OCI-LY7 (cell line): ENCODE results near the gene CAND1. TPM values are rescaled to one million over a fixed set of nuclear protein-coding genes. Genes with fewer than 3 reads are reported as not detected.

ENCODE experiments used
- BruUV-seq: library from RNA; stranded (reverse); fragments of 400-500 nt; replicated peaks from 2 replicates; lab custom pipeline; 2021; lab: Mats Ljungman, UMichigan
- CTCF ChIA-PET: fragments of 300-600 bp; sonication (Branson Sonifier 250); formaldehyde crosslinking; loops from one replicate; lab custom pipeline; 2022; ENCODE audit warnings: antibody characterized with exemption; ENCODE audit not compliant: unreplicated experiment; lab: Charles Lee
- POLR2A ChIA-PET: fragments of 300-600 bp; sonication (Branson Sonifier 250); formaldehyde crosslinking; loops from one replicate; lab custom pipeline; 2022; ENCODE audit warnings: antibody characterized with exemption; lab: Charles Lee
- DNase-seq: peaks from one replicate; pipeline ENCODE4 v3.0.0-alpha.2; 2015; ENCODE audit warnings: low spot score
- H2AFZ ChIP-seq: fragments of 200-600 bp; sonication (generic), shearing (Covaris generic); 2 replicates; pipeline ENCODE4 v1.6.1; 2014; ENCODE audit warnings: mild to moderate bottlenecking, antibody characterized with exemption, low read length, moderate library complexity
- H3K27ac ChIP-seq: fragments of 200-600 bp; sonication (generic); 2 replicates; pipeline ENCODE4 v1.5.1; 2014; ENCODE audit warnings: mixed run types, low read depth, mild to moderate bottlenecking, moderate library complexity, low read length, inconsistent platforms; ENCODE audit not compliant: poor library complexity, severe bottlenecking
- H3K36me3 ChIP-seq: fragments of 200-600 bp; sonication (generic); 2 replicates; pipeline ENCODE4 v1.6.1; 2014; ENCODE audit warnings: mild to moderate bottlenecking, antibody characterized with exemption, low read length, moderate library complexity, mixed read lengths; ENCODE audit not compliant: insufficient read depth
- H3K4me1 ChIP-seq: fragments of 200-600 bp; sonication (generic); 2 replicates; pipeline ENCODE4 v1.5.1; 2014; ENCODE audit warnings: mild to moderate bottlenecking, low read length; ENCODE audit not compliant: insufficient read depth, poor library complexity, severe bottlenecking
- H3K4me2 ChIP-seq: fragments of 200-600 bp; sonication (generic); 2 replicates; pipeline ENCODE4 v1.6.1; 2014; ENCODE audit warnings: mild to moderate bottlenecking, low read length
- H3K4me3 ChIP-seq: fragments of 200-600 bp; sonication (generic); 2 replicates; pipeline ENCODE4 v1.5.1; 2014; ENCODE audit warnings: mild to moderate bottlenecking, low read depth, low read length; ENCODE audit not compliant: poor library complexity, severe bottlenecking
- H3K79me2 ChIP-seq: fragments of 200-600 bp; sonication (generic); 2 replicates; pipeline ENCODE4 v1.6.1; 2016; ENCODE audit warnings: low read depth, mild to moderate bottlenecking, low read length, moderate library complexity, mixed read lengths; ENCODE audit not compliant: insufficient read depth
- H3K9me2 ChIP-seq: fragments of 200-600 bp; sonication (generic); 2 replicates; pipeline ENCODE4 v1.6.1; 2016; ENCODE audit warnings: mild to moderate bottlenecking, low read length, mixed read lengths; ENCODE audit not compliant: insufficient read depth
- H3K9me3 ChIP-seq: fragments of 200-600 bp; sonication (generic); 2 replicates; pipeline ENCODE4 v1.6.1; 2014; ENCODE audit warnings: mild to moderate bottlenecking, mixed run types, low read length, mixed read lengths
- H4K20me1 ChIP-seq: fragments of 200-600 bp; sonication (generic); 2 replicates; pipeline ENCODE4 v1.6.1; 2014; ENCODE audit warnings: mild to moderate bottlenecking, antibody characterized with exemption, low read length, moderate library complexity, mixed read lengths; ENCODE audit not compliant: insufficient read depth
- CTCF ChIP-seq: fragments of 200-600 bp; sonication (generic); conservative IDR thresholded peaks from 2 replicates; pipeline ENCODE4 v1.5.1; 2014; ENCODE audit warnings: mild to moderate bottlenecking, antibody characterized with exemption, low read length, moderate library complexity, mixed read lengths
- EZH2phosphoT487 ChIP-seq: fragments of 200-600 bp; sonication (generic); IDR thresholded peaks from 2 replicates; pipeline ENCODE4 v1.6.1; 2018; ENCODE audit warnings: low read depth, borderline replicate concordance, mild to moderate bottlenecking, mixed run types, antibody characterized with exemption, low read length, moderate library complexity, mixed read lengths
- intact Hi-C: fragments of 100-400 bp; cut with micrococcal nuclease; formaldehyde crosslinking; loops from one replicate; pipeline ENCODE4 v1.10.0; 2022; ENCODE audit not compliant: unreplicated experiment
- total RNA-seq, 2 experiments: library from RNA; depleted of rRNA in 1 of 2; stranded (reverse); fragments of >200 nt in 1 of 2; shearing (Covaris generic) in 1 of 2; gene quantifications; 2 replicates each; pipeline ENCODE4 v1.2.3, GENCODE V29; 2014 to 2022

Gene CAND1
- total RNA-seq, 2 experiments from 2014 or later: 109 to 207 TPM

- Histone ChIP-seq H3K4me2 (no peak overlapping the region), H3K27ac (no peak overlapping the region), H3K9me3 (0 out of 2 replicates have a peak, but pooled peaks cover 6% of the 10 kb centered on the region), H3K4me3 (no peak overlapping the region), H4K20me1 (peaks cover 87% of the 10 kb centered on the region), H2AFZ (no peak overlapping the region), H3K79me2 (peaks cover 100% of the 10 kb centered on the region), H3K36me3 (peaks cover 97% of the 10 kb centered on the region), H3K9me2 (no peaks in the 10 kb centered on the region), H3K4me1 (peaks cover 31% of the 10 kb centered on the region)
- no peak for TF ChIP-seq EZH2phosphoT487
- no peak for TF ChIP-seq CTCF
- no TSS peak for BruUV-seq
- CTCF ChIA-PET: no interaction called here
- POLR2A ChIA-PET: no interaction called here
- no peak for DNase-seq
- intact Hi-C loops: no loop called here
Observed at GRCh38 chr12:67275380-67275913, 6.3 kb downstream of the CAND1 start.

DNA sequence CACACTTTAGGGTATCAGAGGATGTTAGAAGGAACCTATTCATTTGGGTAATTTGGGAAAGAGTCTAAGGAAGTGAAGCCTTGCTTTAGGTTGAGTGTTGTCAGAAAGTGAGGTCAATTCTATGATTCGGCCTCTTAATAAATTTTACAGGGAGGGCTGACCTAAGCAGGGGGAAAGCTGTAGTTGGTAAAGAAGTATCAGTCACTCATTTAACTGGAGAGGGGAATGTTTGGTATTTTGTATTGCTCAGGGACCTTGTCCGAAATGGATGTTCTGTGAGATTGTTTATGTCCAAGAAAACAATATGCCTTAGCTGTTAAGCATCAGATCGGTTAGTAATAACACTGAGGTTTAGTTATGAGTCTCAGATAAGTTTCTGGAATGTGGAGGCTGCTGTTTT is 7.3 kb downstream of the CAND1 start:
- intact Hi-C loops: no loop called here
- no peak overlapping the region for H3K4me3 ChIP-seq
- POLR2A ChIA-PET: interaction anchor here (1.0 to 1.9 kb wide), 2 partner anchors 11 to 28 kb away, joined by 3 to 4 read pairs; no protein-coding TSS in a partner anchor
- no peak overlapping the region for H3K4me2 ChIP-seq
- TF ChIP-seq CTCF (no peak), EZH2phosphoT487 (no peak)
- H3K9me3 ChIP-seq: 0 out of 2 replicates have a peak, but pooled peaks cover 6% of the 10 kb centered on the region
- BruUV-seq: no TSS peak
- H3K9me2 ChIP-seq: no peaks in the 10 kb centered on the region
- H4K20me1 ChIP-seq: peaks cover 77% of the 10 kb centered on the region
- H3K27ac ChIP-seq: no peak overlapping the region
- peaks cover 29% of the 10 kb centered on the region for H3K4me1 ChIP-seq
- H3K79me2 ChIP-seq: peaks cover 100% of the 10 kb centered on the region
- CTCF ChIA-PET: no interaction called here
- no peak for DNase-seq
- no peak overlapping the region for H2AFZ ChIP-seq
- peaks cover 93% of the 10 kb centered on the region for H3K36me3 ChIP-seq

DNA sequence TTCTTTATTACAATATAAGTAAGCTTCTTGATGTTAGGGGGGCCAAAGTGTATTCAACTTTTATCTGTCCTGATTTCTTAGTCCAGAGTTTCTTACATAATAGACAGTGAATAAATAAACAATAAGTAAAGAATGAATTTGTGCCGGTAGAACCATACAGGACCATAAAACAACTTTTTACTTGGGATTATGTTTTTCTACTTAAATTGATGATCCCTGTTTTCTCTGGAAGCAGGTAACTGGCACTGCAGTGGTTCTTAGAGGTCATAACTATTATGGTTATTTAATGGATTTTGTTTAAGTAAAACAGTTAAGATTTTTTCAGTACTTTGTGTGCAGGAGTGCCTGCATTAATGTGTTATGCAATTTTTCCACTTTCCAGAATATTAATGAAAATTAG is 10.5 kb downstream of the CAND1 start:
- intact Hi-C loops: no loop called here
- CTCF ChIA-PET: no interaction called here
- DNase-seq: no peak
- H3K4me3 ChIP-seq: no peak overlapping the region
- no peak overlapping the region for H3K27ac ChIP-seq
- POLR2A ChIA-PET: interaction anchor here (0.9 to 1.8 kb wide), 4 partner anchors 10 to 114 kb away, joined by 4 to 5 read pairs (median 4); partner anchors contain the start of gene CAND1
- H3K9me2 ChIP-seq: no peaks in the 10 kb centered on the region
- 0 out of 2 replicates have a peak, but pooled peaks cover 6% of the 10 kb centered on the region for H3K9me3 ChIP-seq
- TF ChIP-seq EZH2phosphoT487: no peak
- no peak for TF ChIP-seq CTCF
- no peak overlapping the region for H2AFZ ChIP-seq
- H4K20me1 ChIP-seq: peaks cover 50% of the 10 kb centered on the region
- BruUV-seq: no TSS peak
- H3K79me2 ChIP-seq: peaks cover 100% of the 10 kb centered on the region
- peaks cover 94% of the 10 kb centered on the region for H3K36me3 ChIP-seq
- peaks cover under 1% of the 10 kb centered on the region for H3K4me1 ChIP-seq
- no peak overlapping the region for H3K4me2 ChIP-seq
